ENCODE data around the gene DCAF7.

DNA sequence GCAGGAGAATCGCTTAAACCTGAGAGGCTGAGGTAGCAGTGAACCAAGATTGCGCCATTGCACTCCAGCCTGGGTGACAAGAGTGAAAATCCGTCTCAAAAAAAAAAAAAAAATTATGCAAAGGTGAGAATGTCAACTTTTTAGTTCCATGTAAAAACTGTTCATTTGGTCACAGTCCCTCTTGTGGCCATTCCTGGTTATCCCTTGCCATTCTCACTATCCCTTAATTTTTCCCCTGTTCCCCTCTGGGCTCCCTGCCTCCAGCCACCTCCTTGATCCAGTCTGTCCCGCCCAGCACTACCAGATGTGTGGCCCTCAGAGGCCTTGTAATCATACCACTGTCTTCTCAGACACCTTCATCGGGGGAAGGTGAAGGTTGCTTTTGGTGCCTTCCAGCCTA, 23.4 kb downstream of the DCAF7 start:
- no peak for TF ChIP-seq POLR2A (IDR thresholded peaks at IDR 0.05; ENCODE audit: borderline replicate concordance, extremely low read depth, insufficient read depth, insufficient read length)
- no peak for TF ChIP-seq REST (IDR thresholded peaks at IDR 0.05; ENCODE audit: low read depth)
